ENCODE results near the gene EPYC. TPM values are rescaled to one million over a fixed set of nuclear protein-coding genes. Genes with fewer than 3 reads are reported as not detected.

Gene EPYC
- total RNA-seq, 4 donors from 2014 or later = not detected

DNA sequence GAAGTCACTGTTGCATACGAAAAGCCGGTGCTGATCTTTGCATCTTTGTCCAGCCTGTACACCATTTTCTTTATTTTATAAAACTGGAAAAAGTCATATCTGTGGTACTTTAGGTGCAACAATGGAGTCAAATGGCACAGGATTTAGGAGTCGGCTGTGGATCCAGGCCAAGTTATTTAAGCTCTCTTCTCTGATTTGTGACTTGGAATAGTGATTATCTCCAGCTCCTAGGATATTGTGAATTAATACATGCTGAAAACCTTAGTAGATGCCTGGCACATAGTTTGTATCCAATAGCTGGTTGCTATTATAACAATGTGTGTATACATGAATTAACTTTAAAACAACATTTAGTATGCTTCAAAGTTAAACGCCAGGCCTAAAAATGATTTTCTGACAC lies 43.6 kb downstream of the EPYC start:
- TF ChIP-seq POLR2A (IDR thresholded peaks at IDR 0.05) = no peak
- TF ChIP-seq, protein P1, sequence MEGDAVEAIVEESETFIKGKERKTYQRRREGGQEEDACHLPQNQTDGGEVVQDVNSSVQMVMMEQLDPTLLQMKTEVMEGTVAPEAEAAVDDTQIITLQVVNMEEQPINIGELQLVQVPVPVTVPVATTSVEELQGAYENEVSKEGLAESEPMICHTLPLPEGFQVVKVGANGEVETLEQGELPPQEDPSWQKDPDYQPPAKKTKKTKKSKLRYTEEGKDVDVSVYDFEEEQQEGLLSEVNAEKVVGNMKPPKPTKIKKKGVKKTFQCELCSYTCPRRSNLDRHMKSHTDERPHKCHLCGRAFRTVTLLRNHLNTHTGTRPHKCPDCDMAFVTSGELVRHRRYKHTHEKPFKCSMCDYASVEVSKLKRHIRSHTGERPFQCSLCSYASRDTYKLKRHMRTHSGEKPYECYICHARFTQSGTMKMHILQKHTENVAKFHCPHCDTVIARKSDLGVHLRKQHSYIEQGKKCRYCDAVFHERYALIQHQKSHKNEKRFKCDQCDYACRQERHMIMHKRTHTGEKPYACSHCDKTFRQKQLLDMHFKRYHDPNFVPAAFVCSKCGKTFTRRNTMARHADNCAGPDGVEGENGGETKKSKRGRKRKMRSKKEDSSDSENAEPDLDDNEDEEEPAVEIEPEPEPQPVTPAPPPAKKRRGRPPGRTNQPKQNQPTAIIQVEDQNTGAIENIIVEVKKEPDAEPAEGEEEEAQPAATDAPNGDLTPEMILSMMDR (IDR thresholded peaks at IDR 0.05) = no peak
- Histone ChIP-seq H3K4me3 (no peak overlapping the region), H3K9me3 (no peaks in the 10 kb centered on the region), H3K4me1 (peaks cover 0 to 4% (median 0%) of the 10 kb centered on the region in 3 donors), H3K27ac (no peak overlapping the region), H3K27me3 (no peaks in the 10 kb centered on the region), H3K36me3 (no peaks in the 10 kb centered on the region)
- 81 to 87% methylated on average over 4 of the region's 4 CpGs for WGBS, 2 donors
- intact Hi-C loops (cut with DNase I) = no loop called here
- no peak for DNase-seq

DNA sequence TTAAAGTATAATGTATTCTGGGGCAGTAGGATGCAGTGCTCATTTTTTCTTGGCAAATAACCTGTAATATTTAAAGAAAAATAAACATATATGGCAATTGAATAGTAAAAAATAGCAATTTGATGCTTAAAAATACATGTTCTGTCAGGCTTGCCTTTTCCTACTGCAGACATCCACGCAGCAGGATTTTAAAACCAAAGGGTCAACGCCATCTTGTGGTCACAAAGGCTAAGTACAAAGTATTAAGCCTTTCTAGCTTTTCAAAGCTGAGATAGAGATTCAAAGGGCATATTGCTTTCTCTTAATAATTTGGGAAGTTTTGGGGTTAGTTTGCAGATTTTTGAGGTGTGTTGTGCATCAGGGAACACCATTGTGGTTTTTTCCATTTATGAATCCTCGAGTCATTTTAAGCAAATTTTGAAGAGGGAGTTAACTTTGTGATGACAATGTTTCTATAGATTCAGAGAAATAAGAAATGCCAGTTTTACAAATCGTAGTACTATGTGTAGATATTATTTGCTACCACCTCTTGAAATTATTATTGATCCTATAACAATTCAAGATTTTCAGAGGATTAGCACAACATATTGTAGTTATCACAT lies 45.1 kb downstream of the EPYC start:
- no peaks in the 10 kb centered on the region for H3K36me3 ChIP-seq
- no peak for DNase-seq
- no peak overlapping the region for H3K4me3 ChIP-seq
- no peak overlapping the region for H3K27ac ChIP-seq
- WGBS, 2 donors = 1 to 2% methylated on average over 4 of the region's 4 CpGs
- no peaks in the 10 kb centered on the region for H3K27me3 ChIP-seq
- intact Hi-C loops (cut with DNase I) = no loop called here
- H3K4me1 ChIP-seq = peaks cover 0 to 4% (median 0%) of the 10 kb centered on the region in 3 donors
- H3K9me3 ChIP-seq = no peaks in the 10 kb centered on the region
- no peak for TF ChIP-seq POLR2A (IDR thresholded peaks at IDR 0.05)
- TF ChIP-seq, protein P1 (IDR thresholded peaks at IDR 0.05) = peak; percentile 28 to 62 (median 56)

DNA sequence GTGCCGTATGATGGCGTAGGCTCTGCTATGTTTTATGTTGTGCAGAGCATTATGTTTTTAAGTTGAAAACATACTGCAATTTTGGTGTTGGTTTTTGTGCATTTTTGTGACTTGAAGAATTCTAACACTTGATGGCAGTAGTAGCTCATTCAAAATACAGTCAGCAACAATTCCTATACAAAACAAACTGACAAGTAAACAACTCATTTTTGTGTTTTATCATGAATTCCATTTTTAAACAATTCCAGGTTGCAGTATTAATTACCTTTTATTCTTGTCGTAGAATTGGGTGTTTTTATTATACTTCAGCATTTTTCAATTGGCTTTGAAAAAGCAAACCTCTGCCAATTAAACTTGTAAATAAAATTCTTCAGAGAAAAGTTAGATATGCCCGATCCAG lies 45.7 kb downstream of the EPYC start:
- WGBS, 2 donors = 67 to 69% methylated on average over 4 of the region's 4 CpGs
- no peaks in the 10 kb centered on the region for H3K9me3 ChIP-seq
- H3K4me1 ChIP-seq = peaks cover 0 to 4% (median 0%) of the 10 kb centered on the region in 3 donors
- no peak for DNase-seq
- TF ChIP-seq POLR2A (IDR thresholded peaks at IDR 0.05) = no peak
- no peak overlapping the region for H3K27ac ChIP-seq
- intact Hi-C loops (cut with DNase I) = no loop called here
- no peaks in the 10 kb centered on the region for H3K36me3 ChIP-seq
- H3K27me3 ChIP-seq = no peaks in the 10 kb centered on the region
- no peak overlapping the region for H3K4me3 ChIP-seq

DNA sequence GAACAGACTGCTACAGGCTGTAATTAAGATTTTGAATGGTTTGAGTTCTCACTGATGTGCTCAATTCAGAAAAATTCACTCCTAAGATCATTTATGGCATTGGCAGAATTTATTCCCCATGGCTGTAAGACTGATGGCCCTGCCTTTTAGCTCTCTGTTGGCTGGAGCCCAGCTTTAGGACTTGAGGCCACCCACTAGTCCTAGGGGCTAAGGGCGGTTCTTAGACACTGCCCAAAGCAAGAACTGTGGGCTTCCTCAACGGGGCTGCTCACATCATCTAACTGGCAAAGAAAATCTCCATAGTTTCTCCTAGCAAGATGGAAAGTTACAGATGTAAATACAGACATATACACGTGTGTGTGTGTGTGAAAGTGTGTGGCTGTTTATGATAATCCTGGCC lies 46.4 kb downstream of the EPYC start:
- Histone ChIP-seq H3K27ac (no peak overlapping the region), H3K27me3 (no peaks in the 10 kb centered on the region), H3K4me3 (no peak overlapping the region), H3K4me1 (peaks cover 0 to 4% (median 0%) of the 10 kb centered on the region in 3 donors), H3K9me3 (no peaks in the 10 kb centered on the region), H3K36me3 (no peaks in the 10 kb centered on the region)
- WGBS, 2 donors = 58 to 89% methylated on average over 3 of the region's 3 CpGs
- intact Hi-C loops (cut with DNase I) = no loop called here
- no peak for DNase-seq
- no peak for TF ChIP-seq POLR2A (IDR thresholded peaks at IDR 0.05)
- TF ChIP-seq, protein P1 (IDR thresholded peaks at IDR 0.05) = no peak

DNA sequence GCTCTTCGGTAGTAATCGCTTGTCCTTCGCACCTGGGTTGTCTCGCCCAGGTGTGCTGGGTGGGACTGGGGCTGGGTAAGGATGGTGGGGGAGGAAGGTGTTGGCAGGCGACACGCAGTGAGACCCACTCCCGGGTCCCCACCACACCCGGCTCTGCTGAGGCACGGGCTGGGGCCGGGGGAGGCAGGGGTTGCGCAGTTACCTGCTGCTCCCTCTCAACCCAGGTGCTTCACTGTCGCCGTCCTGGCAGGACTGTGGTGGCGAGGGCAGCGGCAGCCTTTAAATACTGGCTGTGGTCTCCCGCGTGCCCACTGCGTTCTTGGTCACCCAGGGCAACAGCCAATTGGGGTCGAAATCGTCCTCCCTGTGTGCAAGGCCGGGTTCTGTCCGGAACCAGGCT lies 49.9 kb downstream of the EPYC start, which contains the start of gene CCER1:
TSS of gene CCER1 (minus strand) at position 256 of the 400 bp plus-strand sequence. CDS start 434 bp downstream, outside the sequence.
- 85 to 100% methylated on average over 3 to 11 of the region's 22 CpGs for WGBS, 2 donors
- Histone ChIP-seq H3K27ac (no peak within 1 kb of the TSS), H3K36me3 (no peaks in the 10 kb centered on the region), H3K27me3 (no peaks in the 10 kb centered on the region), H3K4me3 (no peak within 1 kb of the TSS), H3K9me3 (no peaks in the 10 kb centered on the region), H3K4me1 (peaks cover 0 to 4% (median 0%) of the 10 kb centered on the region in 3 donors)
- intact Hi-C loops (cut with DNase I) = no loop called here
- DNase-seq = no peak
- no peak for TF ChIP-seq POLR2A (IDR thresholded peaks at IDR 0.05)
- TF ChIP-seq, protein P1 (IDR thresholded peaks at IDR 0.05) = no peak
